T-helper 9 cell (primary cell): ENCODE data around the gene PRDM12.

ENCODE experiments used
- DNase-seq: peaks from one replicate; pipeline ENCODE4 v3.0.0-alpha.2; 2020

Gene PRDM12

DNA sequence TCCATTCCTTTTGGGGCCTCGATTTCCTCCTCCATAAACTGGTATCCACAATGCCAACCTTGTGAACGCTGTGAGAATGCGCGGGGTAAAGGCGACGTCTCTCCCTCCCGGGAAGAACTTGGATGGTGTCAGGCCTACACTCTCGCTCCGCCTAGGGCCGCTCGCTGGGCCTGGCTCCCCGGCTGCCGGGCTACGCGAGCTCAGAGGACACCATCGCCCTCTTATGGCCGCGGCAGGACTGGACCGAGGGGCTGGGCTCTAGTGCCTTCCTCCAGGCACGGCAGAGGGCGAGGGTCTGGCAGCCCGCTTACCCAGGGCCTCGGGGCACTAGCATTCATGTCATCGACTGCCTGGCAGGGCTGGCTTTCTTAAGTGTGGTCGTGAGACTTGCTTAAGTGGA is 27.9 kb downstream of the PRDM12 start:
- no peak for DNase-seq

GRCh38 chr9:130693101-130693425 is 28.7 kb downstream of the PRDM12 start:
- no peak for DNase-seq

- peak; percentile 95 for DNase-seq
Observed at GRCh38 chr9:130693426-130694191, 29.2 kb downstream of the PRDM12 start, which contains the start of gene EXOSC2. Gene EXOSC2, plus strand, starts transcription at chr9:130693780. Its CDS starts 12 bp downstream, at chr9:130693792.

DNA sequence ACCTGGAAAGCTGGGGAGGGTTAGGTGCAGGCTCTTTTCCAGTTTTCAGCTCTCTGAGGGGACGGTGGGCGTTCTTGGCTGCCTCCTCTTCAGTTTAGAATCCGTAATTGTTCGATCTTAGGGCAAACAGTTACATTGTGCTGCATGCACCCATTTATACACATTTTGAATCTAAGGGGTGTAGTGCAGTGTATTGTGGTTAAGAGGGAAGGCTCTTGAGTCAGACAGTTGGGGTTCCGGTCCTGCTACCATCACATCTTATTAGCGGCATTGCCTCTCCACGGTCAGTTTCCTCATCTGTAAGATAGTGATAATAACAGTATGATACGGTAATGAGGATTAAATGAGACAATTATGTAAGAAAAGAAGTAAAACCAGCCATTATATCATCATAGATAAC is 29.8 kb downstream of the PRDM12 start:
- DNase-seq: no peak

DNA sequence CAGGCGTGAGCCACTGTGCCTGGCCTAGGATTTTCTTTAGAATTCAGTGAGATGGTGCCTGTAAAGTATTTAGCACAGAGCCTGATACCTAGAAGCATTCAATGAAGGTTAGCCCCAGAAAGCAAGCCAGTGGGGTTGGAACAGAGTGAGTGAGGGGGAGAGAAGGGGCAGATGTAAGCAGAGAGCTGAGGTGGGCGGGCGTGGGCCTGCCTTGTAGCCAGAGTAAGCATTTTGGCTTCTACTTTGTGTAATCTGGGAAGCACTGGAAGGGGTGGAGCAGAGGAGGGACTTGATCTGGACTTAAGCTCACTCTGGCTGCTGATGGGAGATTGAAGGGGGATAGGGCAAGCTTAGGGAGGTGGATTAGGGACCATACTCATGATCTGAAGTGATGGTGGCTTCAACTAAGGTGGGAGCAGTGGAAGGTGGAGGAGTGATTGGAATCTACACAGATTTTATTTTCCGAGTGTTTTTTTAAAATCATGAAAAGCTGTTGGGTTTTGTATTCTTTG is 31.8 kb downstream of the PRDM12 start:
- DNase-seq: no peak

DNA sequence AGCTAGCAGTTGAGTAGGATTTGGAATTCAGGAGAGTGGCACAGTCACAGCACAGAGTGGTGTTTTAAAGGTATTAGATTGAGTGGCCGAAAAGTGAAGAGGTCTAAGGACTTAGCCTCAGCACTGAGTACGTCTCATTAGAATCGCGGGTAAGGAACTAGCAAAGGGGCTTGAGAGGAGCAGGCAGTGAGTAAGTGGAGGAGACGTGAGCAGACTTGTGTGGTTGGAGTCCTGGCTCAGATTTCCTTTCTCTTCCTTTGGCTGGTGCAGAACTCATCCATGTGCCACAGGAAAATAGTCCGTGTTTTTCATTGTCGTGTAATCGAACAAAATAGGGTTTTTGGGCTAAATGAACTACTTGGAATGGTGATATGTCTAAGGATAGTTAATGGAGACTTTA is 32.6 kb downstream of the PRDM12 start:
- DNase-seq: no peak

DNA sequence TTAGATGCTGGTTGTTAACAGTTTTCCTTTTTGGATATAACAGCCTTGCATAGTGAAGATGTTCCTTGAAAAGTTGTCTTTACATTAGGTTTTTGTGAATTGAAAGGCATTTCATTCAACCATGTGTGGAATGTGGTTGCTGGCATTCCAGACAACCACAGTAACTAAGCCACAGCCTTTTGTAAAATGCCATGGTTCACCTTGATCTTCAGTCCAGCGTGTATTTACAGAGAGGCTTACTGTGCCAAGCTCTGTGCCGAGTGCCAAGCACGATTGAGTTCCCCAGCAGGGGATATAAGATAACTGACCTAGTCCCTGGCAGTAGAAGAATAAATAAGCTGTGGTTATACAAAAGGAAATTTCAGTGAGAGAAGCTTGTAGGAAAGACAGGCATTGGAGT is 34.1 kb downstream of the PRDM12 start:
- no peak for DNase-seq

- DNase-seq: no peak
Observed at GRCh38 chr9:130699047-130699446, 34.7 kb downstream of the PRDM12 start.

DNA sequence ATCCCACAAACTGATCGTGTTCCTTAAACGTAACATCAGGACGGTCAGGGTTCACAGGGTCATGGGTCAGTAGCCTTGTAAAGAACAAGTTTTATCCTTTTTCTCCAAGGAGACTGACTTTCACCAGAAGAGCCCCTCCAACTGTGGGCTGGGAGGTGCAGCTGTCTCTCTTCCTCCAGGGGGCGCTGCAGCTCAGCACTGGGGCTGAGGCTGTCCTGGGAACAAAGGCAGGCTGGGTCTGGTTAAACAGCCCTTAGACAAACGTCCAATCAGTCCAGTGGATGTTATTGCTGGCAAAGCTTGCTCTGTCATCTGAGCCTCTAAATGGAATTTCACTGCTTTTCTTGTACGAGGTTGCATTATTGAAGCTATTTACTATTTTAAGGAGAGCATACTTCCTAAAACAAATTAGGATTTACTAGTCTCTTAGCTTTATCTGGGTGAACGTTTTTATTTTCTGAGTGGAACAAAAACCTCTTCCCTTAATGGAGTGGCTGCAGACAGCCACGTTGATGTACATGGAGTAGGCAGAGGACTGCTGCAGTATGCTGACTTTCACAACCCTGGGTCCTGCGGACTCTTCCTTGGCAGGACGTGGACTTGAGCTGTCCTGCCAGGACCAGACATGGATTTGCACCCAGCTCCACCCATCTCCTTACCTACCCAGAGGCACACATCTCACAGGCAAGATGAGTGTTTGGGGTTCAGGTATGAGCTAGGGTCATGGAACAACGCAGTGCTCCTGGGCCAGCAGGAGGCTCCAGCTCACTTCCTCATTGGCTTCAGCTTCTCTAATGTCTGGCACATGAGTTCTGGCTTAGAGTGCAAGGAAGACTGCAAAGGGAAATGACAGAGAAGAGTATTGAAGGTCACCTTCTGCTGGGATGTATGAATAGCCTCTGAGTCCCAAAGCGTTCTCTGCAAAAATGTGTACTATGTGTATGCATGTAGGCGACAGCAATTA is 36.9 kb downstream of the PRDM12 start:
- peak; percentile 76 for DNase-seq

- no peak for DNase-seq
Observed at GRCh38 chr9:130703501-130703900, 39.1 kb downstream of the PRDM12 start.

- DNase-seq: peak; percentile 77
Observed at GRCh38 chr9:130707225-130707976, 43.0 kb downstream of the PRDM12 start.

DNA sequence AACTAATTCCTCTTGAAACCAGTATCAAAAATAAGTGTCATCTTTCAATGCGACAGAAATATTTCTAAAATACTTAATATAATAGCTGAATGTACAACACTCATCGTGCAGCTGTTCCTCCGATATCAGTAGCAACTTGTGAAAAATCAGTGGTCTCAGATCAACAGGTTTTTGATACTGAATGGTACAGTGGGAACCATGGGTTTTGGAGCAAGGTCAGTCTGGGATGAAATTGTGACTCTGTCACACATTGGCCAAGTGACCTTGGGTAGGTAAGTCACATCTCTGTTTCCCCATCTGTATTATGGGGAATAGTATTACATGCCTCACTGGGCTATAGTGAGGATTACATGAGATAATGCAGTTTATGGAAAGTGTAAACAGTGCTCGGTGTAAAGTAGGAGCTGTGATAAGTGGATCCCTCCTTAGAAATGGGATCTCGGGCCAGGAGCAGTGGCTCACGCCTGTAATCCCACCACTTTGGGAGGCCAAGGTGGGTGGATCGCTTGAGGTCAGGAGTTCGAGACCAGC is 46.5 kb downstream of the PRDM12 start:
- no peak for DNase-seq

GRCh38 chr9:130711469-130711868 is 47.1 kb downstream of the PRDM12 start:
- no peak for DNase-seq

DNA sequence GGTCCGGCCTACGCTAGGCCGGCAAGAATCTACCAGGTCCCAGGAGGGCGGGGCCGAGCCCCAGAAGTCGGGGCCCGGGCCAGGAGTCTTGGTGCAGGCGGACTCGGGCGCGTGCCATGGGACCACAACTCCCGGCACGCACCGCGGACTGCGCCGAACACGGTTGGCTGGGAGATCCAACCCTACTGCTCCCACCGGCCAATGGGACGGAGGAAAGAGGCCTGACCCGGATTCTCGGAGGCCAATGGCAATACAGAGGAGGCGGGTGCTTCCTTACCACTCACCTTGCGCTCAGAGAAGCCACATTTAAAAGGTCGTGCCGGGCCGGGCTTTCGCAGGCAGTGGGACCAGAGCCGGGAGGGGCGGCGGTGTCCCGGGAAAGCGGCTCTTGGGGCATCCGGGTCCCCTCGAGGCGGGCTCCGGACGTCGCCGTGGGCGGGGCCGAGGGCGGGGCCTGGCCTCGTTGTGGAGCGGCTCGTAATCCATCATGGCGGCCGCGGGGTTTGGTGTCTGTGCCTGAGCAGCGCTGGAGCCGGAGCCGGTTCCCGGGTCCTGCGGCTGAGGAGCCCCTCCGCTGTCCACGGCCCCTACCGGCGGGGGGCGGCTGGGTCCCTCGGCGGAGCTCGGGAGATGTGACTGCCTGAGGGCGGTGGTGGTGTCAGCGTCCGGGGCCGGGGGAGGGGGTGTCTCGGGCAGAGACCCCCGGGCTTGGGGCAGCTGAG is 48.3 kb downstream of the PRDM12 start:
- peak; percentile 89 for DNase-seq

GRCh38 chr9:130713286-130713960 is 49.0 kb downstream of the PRDM12 start:
- no peak for DNase-seq

GRCh38 chr9:130714586-130715110 is 50.3 kb downstream of the PRDM12 start:
- DNase-seq: no peak

GRCh38 chr9:130715270-130715669 is 50.9 kb downstream of the PRDM12 start:
- DNase-seq: no peak

- no peak for DNase-seq
Observed at GRCh38 chr9:130718562-130718961, 54.2 kb downstream of the PRDM12 start.

DNA sequence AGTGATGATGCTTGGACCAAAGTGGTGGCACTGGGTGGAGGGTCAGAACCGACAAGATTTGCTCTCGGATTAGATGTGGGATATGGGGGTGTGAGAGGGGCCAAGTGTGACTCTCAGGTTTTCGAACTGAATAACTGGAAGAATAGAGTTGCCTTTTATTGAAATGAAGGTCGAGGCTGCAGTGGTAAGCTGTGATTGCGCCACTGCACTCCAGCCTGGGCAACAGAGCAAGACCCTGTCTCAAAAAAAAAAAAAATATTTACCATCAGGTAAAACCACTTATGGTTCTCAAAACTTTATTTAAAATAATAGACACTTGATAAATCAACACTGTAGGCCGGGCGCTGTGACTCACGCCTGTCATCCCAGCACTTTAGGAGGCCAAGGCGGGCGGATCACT is 56.4 kb downstream of the PRDM12 start:
- DNase-seq: no peak

- DNase-seq: no peak
Observed at GRCh38 chr9:130728721-130729120, 64.3 kb downstream of the PRDM12 start.

DNA sequence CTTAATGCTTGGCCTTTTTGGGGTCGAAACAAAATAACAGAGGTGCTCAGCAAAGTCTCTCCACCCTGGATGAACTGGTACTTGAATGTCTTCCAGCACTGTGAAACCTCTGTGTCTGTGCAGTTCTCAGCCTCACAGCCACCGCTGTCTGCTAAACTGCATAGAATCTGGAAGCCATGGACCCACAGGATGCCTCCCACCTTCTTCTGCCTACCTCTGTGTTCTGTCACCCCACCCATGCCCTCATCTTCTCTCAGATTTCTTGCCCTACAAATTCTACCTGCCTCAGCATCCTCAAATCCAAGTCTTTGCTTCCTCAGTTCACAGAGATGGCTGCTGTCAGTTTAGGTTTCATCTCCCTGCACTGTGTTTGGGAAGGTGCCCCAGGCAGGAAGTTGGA is 64.8 kb downstream of the PRDM12 start:
- DNase-seq: no peak
